CD4-positive, alpha-beta T cell treated with Interleukin-12 subunit alpha and Interleukin-12 subunit beta, for 1 hour (primary cell): Measurements from ENCODE around the gene PARVG.

Experiments used
- DNase-seq: peaks from one replicate; pipeline ENCODE4 v3.0.0-alpha.2; 2020

The PARVG gene

DNA sequence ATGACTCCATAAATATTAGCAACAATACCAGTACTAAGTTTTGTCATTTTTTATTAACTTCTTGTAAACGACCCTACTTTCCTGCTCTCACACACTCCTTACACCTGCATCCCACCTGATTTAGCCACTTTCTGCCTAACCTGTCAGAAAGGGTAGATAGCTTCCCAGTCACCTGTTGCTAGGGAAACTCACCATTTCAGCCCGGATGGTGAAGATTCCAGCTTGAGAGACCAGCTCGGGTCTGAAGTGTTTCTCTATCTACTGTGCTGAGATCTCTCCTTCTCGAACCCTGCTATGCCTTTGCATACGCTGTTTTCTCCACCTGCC is at the start of gene PARVG:
Gene PARVG (plus strand): TSS at position 220 of the 327 bp plus-strand sequence. CDS start 2,405 bp downstream, outside the sequence.
- peak; percentile 72 for DNase-seq

- no peak for DNase-seq
These were observed 49.3 kb upstream of the PARVG start for GRCh38 chr22:44131412-44131811.

DNA sequence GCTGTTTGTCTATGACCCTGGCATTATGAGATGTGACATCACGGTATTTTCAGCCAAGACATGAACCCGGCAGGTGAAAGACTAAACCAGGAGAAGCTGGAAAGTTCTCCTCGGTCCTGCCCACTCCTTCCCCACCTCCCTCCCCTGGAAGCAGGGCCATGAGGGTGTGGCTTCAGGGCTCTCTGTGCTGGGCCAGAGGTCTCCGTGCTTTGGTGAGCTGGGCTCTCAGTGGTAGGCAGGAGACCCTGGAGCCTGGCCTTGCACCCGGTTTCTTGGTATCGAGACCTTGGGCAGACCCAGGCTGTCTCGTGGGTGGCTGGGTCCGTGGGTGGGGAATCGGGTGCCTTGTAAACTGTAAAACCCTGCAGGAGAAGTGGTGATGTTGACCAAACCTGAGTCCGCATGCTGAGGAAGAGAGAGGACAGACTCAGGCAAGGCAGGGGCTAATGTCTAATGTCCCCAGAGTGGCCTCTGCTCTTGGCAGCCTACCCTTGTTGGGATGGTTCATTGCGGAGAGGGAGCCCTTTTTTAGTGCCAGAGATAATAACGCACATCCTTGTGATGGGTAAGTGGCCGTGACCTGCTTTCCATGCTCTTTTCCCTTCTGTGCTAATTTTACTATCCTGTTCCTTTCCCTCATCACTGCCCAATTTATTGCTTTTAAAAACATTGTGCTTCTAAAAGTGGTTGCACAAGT is 48.6 kb upstream of the PARVG start:
- DNase-seq: no peak

GRCh38 chr22:44132724-44133123 is 48.0 kb upstream of the PARVG start:
- DNase-seq: no peak

GRCh38 chr22:44133161-44133560 is 47.6 kb upstream of the PARVG start:
- no peak for DNase-seq

DNA sequence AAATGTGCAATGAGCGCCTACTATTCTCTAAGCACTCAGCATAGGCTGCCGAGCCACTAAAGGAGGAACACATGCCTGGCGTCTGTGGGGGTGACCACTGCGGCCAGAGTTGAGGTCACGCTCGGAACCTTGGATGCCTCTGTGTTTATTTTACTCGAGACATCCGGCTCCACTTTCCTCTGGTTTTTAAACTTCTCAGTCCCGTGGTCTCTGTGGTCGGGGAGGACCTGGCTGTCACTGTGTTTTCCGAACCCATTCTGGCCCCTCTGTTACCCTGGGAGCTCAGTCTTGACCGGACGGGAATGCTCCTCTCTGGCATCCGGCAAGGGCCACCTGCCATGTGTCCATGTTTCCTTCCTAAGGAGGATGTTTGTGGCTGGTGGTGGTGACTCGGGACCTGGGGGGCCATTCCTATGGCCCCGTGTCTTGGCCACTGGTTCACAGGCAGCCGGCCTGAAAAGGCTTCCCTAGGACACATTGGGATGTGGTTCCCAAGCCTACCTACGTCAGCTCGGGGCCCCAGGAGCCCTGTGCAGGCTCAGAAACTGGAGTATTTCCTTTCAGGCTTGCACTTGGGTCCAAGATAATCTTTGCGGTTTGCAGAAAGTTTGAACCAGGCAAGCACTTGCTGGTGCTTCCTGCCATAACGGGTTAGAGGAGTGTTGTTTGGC is 46.7 kb upstream of the PARVG start:
- DNase-seq: no peak

DNA sequence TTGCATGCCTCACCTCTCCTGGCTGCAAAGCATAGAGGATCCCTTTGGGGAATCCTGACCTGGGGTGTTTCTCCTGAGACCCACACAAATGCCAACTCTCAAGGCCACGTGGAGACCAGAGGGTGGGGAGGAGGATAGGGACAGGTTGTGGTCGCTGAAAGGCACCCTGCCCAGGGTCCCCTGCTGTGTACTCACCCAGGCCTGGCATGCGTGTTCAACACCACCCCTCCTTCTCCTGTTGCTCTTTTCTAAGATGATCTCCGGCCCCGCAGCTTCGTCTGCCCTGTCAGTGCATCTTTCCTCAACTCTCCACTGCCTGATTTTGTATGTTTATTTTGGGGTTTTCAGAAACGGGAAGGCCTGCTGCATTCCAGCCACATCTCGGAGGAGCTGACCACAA is 44.6 kb upstream of the PARVG start:
- no peak for DNase-seq

GRCh38 chr22:44136786-44137185 is 43.9 kb upstream of the PARVG start:
- no peak for DNase-seq

DNA sequence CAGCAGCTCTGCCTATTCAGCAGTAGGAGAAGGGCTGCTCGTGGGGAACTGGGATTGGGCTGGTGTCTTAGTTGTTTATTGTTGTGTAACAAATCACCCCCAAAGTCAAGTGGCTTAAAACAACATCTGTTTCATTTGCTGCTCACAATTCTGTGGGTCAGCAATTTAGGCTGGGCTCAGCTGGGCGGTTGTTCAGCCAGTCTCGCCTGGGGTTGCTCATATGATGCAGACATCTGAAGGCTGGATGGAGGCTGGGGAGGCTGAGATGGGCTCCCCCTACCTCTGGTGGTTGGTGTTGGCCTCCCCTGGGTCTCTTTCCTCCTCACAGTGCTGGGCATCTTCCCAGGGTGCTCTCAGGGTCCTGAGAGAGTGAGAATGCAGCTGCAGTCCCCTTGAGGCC is 43.3 kb upstream of the PARVG start:
- no peak for DNase-seq

DNA sequence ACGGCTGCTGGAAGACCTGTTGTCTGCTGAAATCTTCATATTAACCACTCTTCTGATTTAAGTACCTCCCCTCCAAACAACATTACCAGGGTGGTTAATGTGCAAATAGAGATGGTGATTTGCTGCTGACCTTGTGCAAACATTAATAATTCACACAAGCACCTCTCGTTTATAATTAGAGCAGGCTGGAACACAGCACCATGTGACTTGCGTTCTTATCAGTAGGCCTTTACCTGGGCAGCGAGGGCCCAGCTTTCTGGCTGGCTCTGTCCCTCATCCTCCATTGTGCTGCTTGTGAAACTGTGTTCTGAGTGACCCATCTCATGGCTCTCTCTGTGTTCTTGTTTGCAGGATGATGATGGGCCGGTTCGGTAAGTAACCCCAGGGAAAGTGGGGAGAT is 41.0 kb upstream of the PARVG start:
- no peak for DNase-seq

GRCh38 chr22:44142421-44143104 is 38.2 kb upstream of the PARVG start:
- no peak for DNase-seq

- no peak for DNase-seq
These were observed 37.6 kb upstream of the PARVG start for GRCh38 chr22:44143105-44143474.

- DNase-seq: no peak
These were observed 37.1 kb upstream of the PARVG start for GRCh38 chr22:44143579-44143978.

GRCh38 chr22:44144046-44144569 is 36.6 kb upstream of the PARVG start:
- DNase-seq: no peak

DNA sequence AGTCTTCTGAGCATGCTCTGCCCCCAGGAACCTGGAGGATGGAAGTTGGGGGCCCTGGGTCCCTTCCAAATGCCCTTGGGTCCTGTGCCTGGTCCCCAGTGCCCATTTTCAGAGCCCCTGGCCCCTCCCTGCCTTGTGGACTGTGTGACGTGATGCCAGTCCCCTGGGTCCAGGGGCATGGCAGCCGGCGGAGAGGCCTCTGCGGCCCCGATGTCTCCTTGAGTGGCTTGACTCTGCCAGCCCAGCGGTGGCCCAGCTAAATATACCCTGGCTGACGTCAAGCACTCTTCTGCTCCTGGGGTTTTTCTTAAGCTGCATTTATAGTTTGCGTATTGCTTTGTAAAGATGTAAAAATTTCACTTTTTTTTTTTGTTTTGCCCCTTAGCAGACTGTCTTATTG is 35.2 kb upstream of the PARVG start:
- no peak for DNase-seq

DNA sequence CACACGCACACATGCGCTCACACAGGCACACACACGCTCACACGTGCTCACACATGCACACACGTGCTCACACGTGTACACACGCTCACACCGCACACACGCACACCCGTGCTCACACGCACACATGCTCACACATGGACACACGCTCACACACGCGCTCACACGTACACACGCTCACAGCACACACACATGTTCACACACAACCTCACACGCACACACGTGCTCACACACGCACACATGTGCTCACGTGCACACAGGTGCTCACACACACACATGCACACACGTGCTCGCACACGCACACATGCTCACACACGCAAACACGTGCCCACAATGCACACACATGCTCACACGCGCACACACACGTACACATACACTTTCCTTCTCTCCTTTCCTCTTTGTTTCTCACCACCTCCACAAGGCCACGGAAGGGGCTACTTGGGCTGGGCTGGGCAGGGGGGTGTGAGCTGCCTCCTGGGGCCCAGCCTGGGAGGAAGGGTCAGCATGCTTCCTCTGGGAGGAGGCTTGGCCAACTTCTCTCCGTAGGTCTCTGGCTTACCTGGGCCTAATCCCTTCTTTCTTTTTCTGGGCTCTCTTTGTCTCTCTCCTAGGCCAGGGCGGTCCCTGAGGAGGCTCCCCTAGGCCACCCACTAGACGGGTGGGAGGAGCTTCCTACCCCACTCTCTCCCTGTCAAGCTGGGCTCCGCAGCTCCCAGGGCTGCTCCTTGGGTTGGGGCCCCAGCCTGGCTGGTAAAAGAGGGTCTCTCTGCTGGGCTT is 34.5 kb upstream of the PARVG start:
- DNase-seq: no peak

- DNase-seq: no peak
These were observed 33.6 kb upstream of the PARVG start for GRCh38 chr22:44147008-44147645.

DNA sequence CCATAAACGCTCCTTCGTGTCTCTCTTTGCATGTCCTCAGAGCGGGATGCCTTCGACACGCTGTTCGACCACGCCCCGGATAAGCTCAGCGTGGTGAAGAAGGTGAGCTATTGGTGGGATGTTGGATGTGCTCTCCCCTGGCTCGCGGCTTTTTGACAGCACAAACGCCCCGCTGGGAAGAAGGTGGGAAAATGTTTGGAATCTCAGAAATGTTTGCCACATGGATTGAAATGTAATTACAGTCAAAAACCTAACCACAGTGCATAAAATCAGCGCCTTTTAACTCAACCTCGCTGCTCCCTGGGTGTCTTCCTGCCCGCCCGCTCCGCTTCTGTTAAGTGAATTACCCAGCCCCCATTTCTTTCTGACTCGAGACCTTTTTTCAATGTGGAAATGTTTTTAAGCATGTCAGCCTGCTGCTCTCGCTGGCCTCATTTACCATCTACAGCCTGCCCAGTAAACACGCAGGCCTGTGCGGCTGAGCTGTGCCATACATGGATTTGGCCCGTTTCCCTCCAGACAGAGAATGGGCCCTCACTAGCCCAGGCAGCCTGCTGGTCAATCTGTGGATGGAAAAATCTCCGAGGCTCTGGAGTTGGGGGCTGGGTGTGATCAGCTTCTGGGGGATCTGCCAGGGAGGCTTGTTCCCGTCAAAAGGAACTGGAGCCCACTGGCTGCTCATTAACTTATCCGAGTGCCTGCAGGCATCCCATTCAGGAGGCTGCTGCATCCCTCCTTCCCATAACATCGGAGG is 32.7 kb upstream of the PARVG start:
- no peak for DNase-seq

DNA sequence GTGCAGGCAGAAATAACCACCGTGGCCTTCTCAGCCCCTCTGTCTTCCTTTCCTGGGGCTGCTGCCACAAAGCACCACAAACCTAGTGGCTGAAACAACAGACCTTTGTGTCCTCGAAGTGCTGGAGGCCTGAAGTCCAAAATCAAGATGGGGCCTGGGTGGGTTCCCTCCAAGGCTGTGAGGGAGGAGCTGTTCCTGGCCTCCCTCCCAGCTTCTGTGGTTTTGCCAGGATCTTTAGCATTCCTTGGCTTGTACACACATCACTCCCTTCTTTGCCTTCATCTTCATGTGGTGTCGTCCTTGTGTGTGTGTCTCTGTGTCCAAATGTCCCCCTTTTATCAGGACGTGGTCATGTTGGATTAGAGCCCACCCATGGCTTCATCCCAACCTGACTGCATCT is 29.0 kb upstream of the PARVG start:
- DNase-seq: no peak

DNA sequence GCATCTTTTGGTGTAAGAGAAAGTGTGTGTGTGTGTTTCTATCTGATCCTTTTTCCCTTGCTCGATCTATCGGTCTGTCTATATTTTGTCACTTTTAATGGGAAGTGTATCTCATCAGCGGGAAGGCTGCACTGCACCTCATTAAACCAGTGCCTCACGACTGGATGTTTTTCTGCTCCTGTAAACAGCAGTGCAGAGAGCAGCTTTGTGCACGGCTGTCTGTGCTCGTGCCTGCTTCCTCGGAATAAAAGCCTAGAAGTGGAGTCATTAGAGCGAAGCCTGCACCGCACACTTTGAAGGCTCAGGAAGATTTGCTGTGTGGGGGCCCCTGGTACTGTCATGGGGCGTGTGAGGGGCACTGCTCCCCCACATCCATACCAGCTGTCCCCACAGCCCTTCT is 27.0 kb upstream of the PARVG start:
- DNase-seq: no peak

DNA sequence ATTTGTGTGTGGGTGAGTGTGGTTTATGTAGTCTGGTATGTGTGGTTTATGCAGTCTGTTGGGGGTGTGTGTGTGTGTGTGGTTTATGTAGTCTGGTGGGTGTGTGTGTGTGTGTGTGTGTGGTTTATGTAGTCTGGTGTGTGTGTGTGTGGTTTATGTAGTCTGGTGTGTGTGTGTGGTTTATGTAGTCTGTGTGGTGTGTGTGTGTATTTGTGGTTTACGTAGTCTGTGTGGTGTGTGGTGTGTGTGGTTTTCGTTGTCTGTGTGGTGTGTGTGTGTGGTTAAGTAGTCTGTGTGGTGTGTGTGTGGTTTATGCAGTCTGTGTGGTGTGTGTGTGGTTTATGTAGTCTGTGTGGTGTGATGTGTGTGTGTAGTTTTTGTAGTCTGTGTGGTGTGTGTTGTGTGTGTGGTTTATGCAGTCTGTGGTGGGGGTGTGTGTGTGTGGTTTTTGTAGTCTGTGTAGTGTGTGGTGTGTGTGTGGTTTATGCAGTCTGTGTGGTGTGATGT is 26.2 kb upstream of the PARVG start:
- peak; percentile 14 for DNase-seq

- DNase-seq: no peak
These were observed 25.6 kb upstream of the PARVG start for GRCh38 chr22:44155115-44155514.
